CD14-positive monocyte (primary cell): ENCODE results near the gene MARS1. TPM values are rescaled to one million over a fixed set of nuclear protein-coding genes. Genes with fewer than 3 reads are reported as not detected.
A peak's percentile ranks its signal among the peaks of the same experiment; 100 is the strongest.

Experiments
- DNase-seq, 3 donors: peaks; one replicate each; pipeline ENCODE4 v3.0.0-alpha.2; 2011 to 2022
- H2AFZ ChIP-seq: 2 replicates; pipeline ENCODE4 v1.6.0; 2012; ENCODE audit warnings: mild to moderate bottlenecking, low read depth, low read length, inconsistent platforms; ENCODE audit not compliant: insufficient read depth, poor library complexity, severe bottlenecking
- H3K27ac ChIP-seq, 2 donors: 1 replicate in 1 of 2; 2 replicates in 1 of 2; pipeline ENCODE4 v1.5.1; 2012 to 2013; ENCODE audit warnings: low read length in 2 of 2, control low read depth in 1 of 2, inconsistent platforms in 1 of 2, low read depth in 1 of 2, mild to moderate bottlenecking in 1 of 2
- H3K27me3 ChIP-seq, 2 donors: one replicate each; pipeline versions ENCODE4 v1.6.0 to v1.6.1; 2011 to 2013; ENCODE audit warnings: low read length in 2 of 2; ENCODE audit not compliant: control insufficient read depth in 2 of 2, insufficient read depth in 2 of 2
- H3K36me3 ChIP-seq, 2 donors: replicated peaks in 1 of 2; 1 replicate in 1 of 2; 2 replicates in 1 of 2; pipeline versions ENCODE4 v1.5.1 to v1.6.1; 2012 to 2013; ENCODE audit warnings: low read length in 2 of 2, control low read depth in 1 of 2, inconsistent platforms in 1 of 2, mild to moderate bottlenecking in 1 of 2; ENCODE audit not compliant: insufficient read depth in 2 of 2, control insufficient read depth in 1 of 2
- H3K4me1 ChIP-seq, 2 donors: 1 replicate in 1 of 2; 2 replicates in 1 of 2; pipeline versions ENCODE4 v1.5.1 to v1.6.1; 2012 to 2013; ENCODE audit warnings: low read length in 2 of 2, control low read depth in 1 of 2, inconsistent platforms in 1 of 2, mild to moderate bottlenecking in 1 of 2, moderate library complexity in 1 of 2; ENCODE audit not compliant: insufficient read depth in 2 of 2, control insufficient read depth in 1 of 2
- H3K4me2 ChIP-seq: replicated peaks from 2 replicates; pipeline ENCODE3; 2012; ENCODE audit warnings: low read length, moderate library complexity, mild to moderate bottlenecking; ENCODE audit not compliant: poor library complexity, severe bottlenecking; ENCODE audit errors: extremely low read depth
- H3K4me3 ChIP-seq, 3 experiments: fragments of 200-600 bp in 1 of 3; sonication (generic) in 1 of 3; replicated peaks in 1 of 3; 1 replicate in 2 of 3; 2 replicates in 1 of 3; pipeline ENCODE4 v1.5.1; 2011 to 2013; ENCODE audit warnings: low read length in 3 of 3, mild to moderate bottlenecking in 3 of 3, control low read depth in 2 of 3, low read depth in 2 of 3, inconsistent platforms in 1 of 3, moderate library complexity in 1 of 3
- H3K79me2 ChIP-seq: 2 replicates; pipeline ENCODE4 v1.6.0; 2012; ENCODE audit warnings: mild to moderate bottlenecking, control low read depth, inconsistent platforms, low read length, moderate library complexity; ENCODE audit not compliant: insufficient read depth
- H3K9ac ChIP-seq: 2 replicates; pipeline ENCODE4 v1.6.0; 2017; ENCODE audit warnings: low read length, mild to moderate bottlenecking; ENCODE audit not compliant: insufficient read depth, poor library complexity, severe bottlenecking
- H3K9me3 ChIP-seq, 2 donors: replicated peaks in 1 of 2; 1 replicate in 1 of 2; 2 replicates in 1 of 2; pipeline versions ENCODE4 v1.5.1 to v1.6.1; 2012 to 2013; ENCODE audit warnings: low read length in 2 of 2, control low read depth in 1 of 2; ENCODE audit not compliant: control insufficient read depth in 1 of 2, insufficient read depth in 1 of 2
- H4K20me1 ChIP-seq: 2 replicates; pipeline ENCODE4 v1.6.0; 2012; ENCODE audit warnings: mild to moderate bottlenecking, low read length, control low read depth, moderate library complexity; ENCODE audit not compliant: insufficient read depth
- H3K27ac Mint-ChIP-seq, 7 donors: one replicate each; pipeline ENCODE4 v1.8.0; 2020; ENCODE audit warnings: mild to moderate bottlenecking in 7 of 7, mixed read lengths in 7 of 7, moderate library complexity in 6 of 7, inconsistent platforms in 2 of 7
- H3K27me3 Mint-ChIP-seq, 3 donors: one replicate each; pipeline ENCODE4 v1.8.0; 2021 to 2022; ENCODE audit warnings: low read depth in 3 of 3, mild to moderate bottlenecking in 3 of 3, mixed read lengths in 3 of 3, moderate library complexity in 3 of 3, inconsistent platforms in 1 of 3
- H3K36me3 Mint-ChIP-seq, 2 donors: one replicate each; pipeline ENCODE4 v1.8.0; 2020; ENCODE audit warnings: mixed read lengths in 2 of 2, inconsistent platforms in 1 of 2, mild to moderate bottlenecking in 1 of 2
- H3K4me1 Mint-ChIP-seq: one replicate; pipeline ENCODE4 v1.8.0; 2020; ENCODE audit warnings: mild to moderate bottlenecking, mixed read lengths
- H3K4me3 Mint-ChIP-seq, 2 donors: one replicate each; pipeline ENCODE4 v1.8.0; 2020; ENCODE audit warnings: mild to moderate bottlenecking in 2 of 2, mixed read lengths in 2 of 2, moderate library complexity in 1 of 2
- H3K9me3 Mint-ChIP-seq, 7 donors: one replicate each; pipeline ENCODE4 v1.8.0; 2020 to 2022; ENCODE audit warnings: mixed read lengths in 7 of 7, mild to moderate bottlenecking in 6 of 7, moderate library complexity in 6 of 7, inconsistent platforms in 2 of 7
- WGBS: methylation state at CpG from one replicate; pipeline ENCODE4 v1.1.5; 2013; ENCODE audit warnings: missing lambda C conversion rate; ENCODE audit not compliant: insufficient coverage; 5-methylcytosine and 5-hydroxymethylcytosine counted together
- intact Hi-C, 2 donors: fragments of 100-400 bp; cut with micrococcal nuclease; formaldehyde crosslinking; loops; one replicate each; pipeline versions ENCODE4 v1.15.0 to v1.15.1; 2023
- polyA plus RNA-seq, 3 donors: library from polyadenylated mRNA; depleted of rRNA in 1 of 3; unstranded in 2 of 3; stranded (reverse) in 1 of 3; fragments of 300-500 nt in 2 of 3; fragments of >200 nt in 1 of 3; fragmentation: Illumina TruSeq in 2 of 3; gene quantifications; 1 replicate in 2 of 3; 2 replicates in 1 of 3; pipeline ENCODE4 v1.2.3, GENCODE V29; 2012 to 2021
- TF ChIP-seq, protein P1 (sequence below): fragments of 200-600 bp; IDR thresholded peaks from one replicate; pipeline ENCODE4 v1.8.0; 2022; ENCODE audit warnings: antibody characterized with exemption, mild to moderate bottlenecking

The MARS1 gene
- polyA plus RNA-seq, 3 donors, result 63.5 to 164 (median 79.8) TPM

DNA sequence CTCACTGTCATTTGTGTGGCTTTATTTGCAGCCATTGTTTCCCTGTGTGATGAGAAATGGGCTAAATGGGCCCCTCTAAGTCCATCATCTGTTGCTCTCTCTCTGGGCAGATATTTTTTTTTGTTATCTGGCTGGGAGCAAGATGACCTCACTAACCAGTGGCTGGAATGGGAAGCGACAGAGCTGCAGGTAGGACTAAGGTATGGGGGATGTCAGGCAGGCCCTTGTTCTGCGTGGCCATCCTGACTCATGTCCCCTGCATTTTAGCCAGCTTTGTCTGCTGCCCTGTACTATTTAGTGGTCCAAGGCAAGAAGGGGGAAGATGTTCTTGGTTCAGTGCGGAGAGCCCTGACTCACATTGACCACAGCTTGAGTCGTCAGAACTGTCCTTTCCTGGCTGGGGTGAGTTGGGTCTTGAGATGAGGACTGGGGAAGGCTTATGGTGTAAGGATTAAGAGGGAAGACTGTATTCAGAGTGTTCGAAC lies 1.3 kb downstream of the MARS1 start:
- peak overlapping the region in 1 of 2 donors; percentile 86 for H3K4me3 Mint-ChIP-seq
- peaks cover 11% of the 10 kb centered on the region for H4K20me1 ChIP-seq
- peak overlapping the region in 1 of 3 experiments; percentile 91 for H3K4me3 ChIP-seq
- DNase-seq, result peak in 1 of 3 donors; percentile 21
- H3K4me1 Mint-ChIP-seq, result peaks cover 21% of the 10 kb centered on the region
- no peaks in the 10 kb centered on the region for H3K9me3 ChIP-seq
- intact Hi-C loops, result loop anchor here in 1 of 2 donors (5.0 kb wide), 1 partner anchor 33 kb away; the partner anchor contains the start of genes DDIT3 and MBD6
- H3K27me3 ChIP-seq, result no peaks in the 10 kb centered on the region
- peak overlapping the region in 1 of 2 donors; percentile 88 for H3K27ac ChIP-seq
- WGBS, result 100% methylated on average over 2 of the region's 5 CpGs
- no peak overlapping the region for H3K9ac ChIP-seq
- no peak overlapping the region for H3K4me2 ChIP-seq
- peaks cover 37 to 50% of the 10 kb centered on the region in 2 donors for H3K36me3 Mint-ChIP-seq
- H3K4me1 ChIP-seq, result peaks cover 16 to 21% of the 10 kb centered on the region in 2 donors
- H3K9me3 Mint-ChIP-seq, result no peaks in the 10 kb centered on the region
- H3K36me3 ChIP-seq, result peaks cover 35 to 40% of the 10 kb centered on the region in 2 donors
- peaks cover 16% of the 10 kb centered on the region for H3K79me2 ChIP-seq
- TF ChIP-seq, protein P1, sequence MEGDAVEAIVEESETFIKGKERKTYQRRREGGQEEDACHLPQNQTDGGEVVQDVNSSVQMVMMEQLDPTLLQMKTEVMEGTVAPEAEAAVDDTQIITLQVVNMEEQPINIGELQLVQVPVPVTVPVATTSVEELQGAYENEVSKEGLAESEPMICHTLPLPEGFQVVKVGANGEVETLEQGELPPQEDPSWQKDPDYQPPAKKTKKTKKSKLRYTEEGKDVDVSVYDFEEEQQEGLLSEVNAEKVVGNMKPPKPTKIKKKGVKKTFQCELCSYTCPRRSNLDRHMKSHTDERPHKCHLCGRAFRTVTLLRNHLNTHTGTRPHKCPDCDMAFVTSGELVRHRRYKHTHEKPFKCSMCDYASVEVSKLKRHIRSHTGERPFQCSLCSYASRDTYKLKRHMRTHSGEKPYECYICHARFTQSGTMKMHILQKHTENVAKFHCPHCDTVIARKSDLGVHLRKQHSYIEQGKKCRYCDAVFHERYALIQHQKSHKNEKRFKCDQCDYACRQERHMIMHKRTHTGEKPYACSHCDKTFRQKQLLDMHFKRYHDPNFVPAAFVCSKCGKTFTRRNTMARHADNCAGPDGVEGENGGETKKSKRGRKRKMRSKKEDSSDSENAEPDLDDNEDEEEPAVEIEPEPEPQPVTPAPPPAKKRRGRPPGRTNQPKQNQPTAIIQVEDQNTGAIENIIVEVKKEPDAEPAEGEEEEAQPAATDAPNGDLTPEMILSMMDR, result no peak
- H3K27ac Mint-ChIP-seq, result peak overlapping the region in 5 of 7 donors; percentile 12 to 97 (median 91)
- H2AFZ ChIP-seq, result no peak overlapping the region
- H3K27me3 Mint-ChIP-seq, result no peaks in the 10 kb centered on the region

DNA sequence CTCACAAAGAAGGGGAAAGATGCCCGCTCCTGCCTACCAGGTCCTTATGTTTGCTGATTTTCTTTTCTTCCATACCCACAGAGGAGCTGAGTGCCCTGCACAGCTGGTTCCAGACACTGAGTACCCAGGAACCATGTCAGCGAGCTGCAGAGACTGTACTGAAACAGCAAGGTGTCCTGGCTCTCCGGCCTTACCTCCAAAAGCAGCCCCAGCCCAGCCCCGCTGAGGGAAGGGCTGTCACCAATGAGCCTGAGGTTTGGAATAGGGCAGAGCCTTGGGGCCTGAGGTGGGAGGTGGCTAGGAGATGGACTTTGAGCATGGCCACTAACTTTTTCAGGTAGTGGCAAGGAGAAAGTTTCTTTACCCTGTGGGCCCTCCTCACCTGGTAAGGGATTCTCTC lies 2.3 kb downstream of the MARS1 start:
- Histone ChIP-seq H3K27ac (peak overlapping the region in 1 of 2 donors; percentile 9), H2AFZ (no peak overlapping the region), H3K36me3 (peaks cover 35 to 40% of the 10 kb centered on the region in 2 donors), H4K20me1 (peaks cover 11% of the 10 kb centered on the region), H3K9ac (no peak overlapping the region), H3K9me3 (no peaks in the 10 kb centered on the region), H3K4me1 (peaks cover 16 to 21% of the 10 kb centered on the region in 2 donors), H3K79me2 (peaks cover 16% of the 10 kb centered on the region), H3K27me3 (no peaks in the 10 kb centered on the region), H3K4me2 (no peak overlapping the region), H3K4me3 (no peak overlapping the region)
- Mint-ChIP-seq H3K36me3 (peaks cover 40 to 58% of the 10 kb centered on the region in 2 donors), H3K27me3 (no peaks in the 10 kb centered on the region), H3K4me1 (peaks cover 21% of the 10 kb centered on the region), H3K9me3 (peaks cover 0 to 3% (median 0%) of the 10 kb centered on the region in 7 donors), H3K4me3 (no peak overlapping the region), H3K27ac (peak overlapping the region in 3 of 7 donors; percentile 18 to 49 (median 18))
- 95% methylated on average over 3 of the region's 4 CpGs for WGBS
- TF ChIP-seq, protein P1, result no peak
- no peak for DNase-seq
- intact Hi-C loops, result no loop called here
